Brain microvascular endothelial cell (primary cell): Measurements from ENCODE around the gene CLDN5.

Source experiments
- DNase-seq: peaks from one replicate; pipeline ENCODE4 v3.0.0-alpha.2; 2020
- H3K27ac ChIP-seq: fragments of 250-450 bp; sonication (Bioruptor Pico); 2 replicates; pipeline ENCODE4 v1.5.1; 2020; ENCODE audit warnings: mild to moderate bottlenecking, moderate library complexity
- H3K27me3 ChIP-seq: fragments of 250-450 bp; sonication (Bioruptor Pico); replicated peaks from 2 replicates; pipeline ENCODE4 v1.5.1; 2020; ENCODE audit warnings: mild to moderate bottlenecking
- H3K36me3 ChIP-seq: fragments of 250-450 bp; sonication (Bioruptor Pico); replicated peaks from 2 replicates; pipeline ENCODE4 v1.5.1; 2020; ENCODE audit warnings: mild to moderate bottlenecking
- H3K4me3 ChIP-seq: 2 replicates; pipeline ENCODE4 v1.5.1; 2011; ENCODE audit warnings: low read depth, mild to moderate bottlenecking, control low read depth, low read length, moderate library complexity
- CTCF ChIP-seq: IDR thresholded peaks from 2 replicates; pipeline ENCODE4 v1.5.1; 2011; ENCODE audit warnings: low read depth, mild to moderate bottlenecking, moderate library complexity, low read length, control low read depth, inconsistent platforms; ENCODE audit errors: missing control alignments
- in situ Hi-C: cut with HindIII; loops from 2 replicates; pipeline ENCODE4 v1.10.0; 2017; ENCODE audit warnings: low sequenced_read_pairs, low pct_ligation_motif_present

CLDN5 gene

GRCh38 chr22:19520007-19520406, 4.2 kb downstream of the CLDN5 start:
- Histone ChIP-seq H3K27me3 (peaks cover 6% of the 10 kb centered on the region), H3K4me3 (no peak overlapping the region), H3K27ac (no peak overlapping the region), H3K36me3 (no peaks in the 10 kb centered on the region)
- in situ Hi-C loops: no loop called here
- TF ChIP-seq CTCF: no peak
- DNase-seq: no peak

GRCh38 chr22:19519041-19519926, 4.9 kb downstream of the CLDN5 start:
- no peak for DNase-seq
- H3K27me3 ChIP-seq: peaks cover 6% of the 10 kb centered on the region
- H3K27ac ChIP-seq: no peak overlapping the region
- no peak overlapping the region for H3K4me3 ChIP-seq
- no peaks in the 10 kb centered on the region for H3K36me3 ChIP-seq
- in situ Hi-C loops: no loop called here
- TF ChIP-seq CTCF: no peak

GRCh38 chr22:19518635-19519034, 5.6 kb downstream of the CLDN5 start:
- Histone ChIP-seq H3K4me3 (no peak overlapping the region), H3K27me3 (peaks cover 2% of the 10 kb centered on the region), H3K27ac (no peak overlapping the region), H3K36me3 (no peaks in the 10 kb centered on the region)
- in situ Hi-C loops: no loop called here
- DNase-seq: no peak
- no peak for TF ChIP-seq CTCF

GRCh38 chr22:19517919-19518611, 6.1 kb downstream of the CLDN5 start:
- Histone ChIP-seq H3K36me3 (peaks cover 2% of the 10 kb centered on the region), H3K27ac (no peak overlapping the region), H3K27me3 (no peaks in the 10 kb centered on the region), H3K4me3 (no peak overlapping the region)
- no peak for TF ChIP-seq CTCF
- in situ Hi-C loops: no loop called here
- no peak for DNase-seq

GRCh38 chr22:19517171-19517500, 7.1 kb downstream of the CLDN5 start:
- Histone ChIP-seq H3K27ac (no peak overlapping the region), H3K4me3 (no peak overlapping the region), H3K36me3 (peaks cover 2% of the 10 kb centered on the region), H3K27me3 (no peaks in the 10 kb centered on the region)
- in situ Hi-C loops: no loop called here
- no peak for TF ChIP-seq CTCF
- DNase-seq: no peak
